ENCODE data around the gene RTP4.

DNA sequence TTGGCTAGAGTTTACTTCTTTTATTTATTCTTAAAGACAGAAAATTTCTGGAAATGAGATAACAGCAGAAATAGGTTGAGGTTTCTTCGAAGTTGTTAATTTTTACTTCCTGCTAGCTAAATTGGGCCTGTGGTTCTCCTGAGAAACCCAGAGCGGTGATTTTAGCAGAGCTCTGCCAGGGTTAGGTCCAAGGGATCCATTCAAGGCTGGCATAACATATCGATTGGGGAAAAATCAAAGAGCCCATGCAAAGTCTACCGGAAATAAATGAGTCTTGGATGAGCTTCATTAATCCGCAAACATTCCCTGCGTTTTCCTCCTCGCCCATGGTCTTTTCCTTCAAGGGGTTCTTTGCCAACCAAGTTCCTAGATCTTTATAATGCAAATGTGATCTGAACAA, 45.9 kb upstream of the RTP4 start:
- TF ChIP-seq, protein P1, sequence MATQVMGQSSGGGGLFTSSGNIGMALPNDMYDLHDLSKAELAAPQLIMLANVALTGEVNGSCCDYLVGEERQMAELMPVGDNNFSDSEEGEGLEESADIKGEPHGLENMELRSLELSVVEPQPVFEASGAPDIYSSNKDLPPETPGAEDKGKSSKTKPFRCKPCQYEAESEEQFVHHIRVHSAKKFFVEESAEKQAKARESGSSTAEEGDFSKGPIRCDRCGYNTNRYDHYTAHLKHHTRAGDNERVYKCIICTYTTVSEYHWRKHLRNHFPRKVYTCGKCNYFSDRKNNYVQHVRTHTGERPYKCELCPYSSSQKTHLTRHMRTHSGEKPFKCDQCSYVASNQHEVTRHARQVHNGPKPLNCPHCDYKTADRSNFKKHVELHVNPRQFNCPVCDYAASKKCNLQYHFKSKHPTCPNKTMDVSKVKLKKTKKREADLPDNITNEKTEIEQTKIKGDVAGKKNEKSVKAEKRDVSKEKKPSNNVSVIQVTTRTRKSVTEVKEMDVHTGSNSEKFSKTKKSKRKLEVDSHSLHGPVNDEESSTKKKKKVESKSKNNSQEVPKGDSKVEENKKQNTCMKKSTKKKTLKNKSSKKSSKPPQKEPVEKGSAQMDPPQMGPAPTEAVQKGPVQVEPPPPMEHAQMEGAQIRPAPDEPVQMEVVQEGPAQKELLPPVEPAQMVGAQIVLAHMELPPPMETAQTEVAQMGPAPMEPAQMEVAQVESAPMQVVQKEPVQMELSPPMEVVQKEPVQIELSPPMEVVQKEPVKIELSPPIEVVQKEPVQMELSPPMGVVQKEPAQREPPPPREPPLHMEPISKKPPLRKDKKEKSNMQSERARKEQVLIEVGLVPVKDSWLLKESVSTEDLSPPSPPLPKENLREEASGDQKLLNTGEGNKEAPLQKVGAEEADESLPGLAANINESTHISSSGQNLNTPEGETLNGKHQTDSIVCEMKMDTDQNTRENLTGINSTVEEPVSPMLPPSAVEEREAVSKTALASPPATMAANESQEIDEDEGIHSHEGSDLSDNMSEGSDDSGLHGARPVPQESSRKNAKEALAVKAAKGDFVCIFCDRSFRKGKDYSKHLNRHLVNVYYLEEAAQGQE (IDR thresholded peaks at IDR 0.05; ENCODE audit: insufficient read depth in 1 of 2, low read depth in 2 of 2, low read length in 2 of 2) = no peak
- TF ChIP-seq TAF1 (IDR thresholded peaks at IDR 0.05; ENCODE audit: borderline replicate concordance, insufficient read depth, low read length) = no peak
